ENCODE measurements around the gene EEF1AKMT3. TPM values are rescaled to one million over a fixed set of nuclear protein-coding genes. Genes with fewer than 3 reads are reported as not detected.

The EEF1AKMT3 gene
- total and polyA plus RNA-seq, 9 of the 15 experiments (the other 6 are each of a cell fraction or from before 2014, with no cell fraction given), result 4.1 to 17.2 (median 7.9) TPM

GRCh38 chr12:57733928-57734327 lies 38.5 kb upstream of the EEF1AKMT3 start:
- ChIA-PET CTCF (ENCODE audit: low intra/inter-chr PET ratio) (no interaction called here), POLR2A (interaction anchor here (0.8 to 3.5 kb wide), 2 partner anchors 11 to 14 kb away, joined by 3 to 15 read pairs; partner anchors contain the start of gene TSPAN31)
- Histone ChIP-seq H3K9ac (ENCODE audit: insufficient read depth in 1 of 2, low read depth in 2 of 2, low read length in 2 of 2) (no peak overlapping the region; a peak in 1 of 4 replicates), H3K27ac (ENCODE audit: extremely low read depth, low read depth, low read length) (no peak overlapping the region), H3K4me1 (replicated peaks in 1 of 2; ENCODE audit: control insufficient read depth in 2 of 2, insufficient read depth in 2 of 2, low read length in 2 of 2) (peaks cover 9 to 28% of the 10 kb centered on the region in 2 experiments; a peak in 4 of 5 replicates), H3K79me2 (ENCODE audit: control insufficient read depth, insufficient read depth, low read length) (no peaks in the 10 kb centered on the region), H2AFZ (ENCODE audit: low read depth, low read length) (no peak overlapping the region), H3K9me3 (replicated peaks; ENCODE audit: control insufficient read depth, insufficient read depth, low read depth, low read length) (no peaks in the 10 kb centered on the region), H3K9me1 (ENCODE audit: control insufficient read depth, insufficient read depth, low read length) (peaks cover 4% of the 10 kb centered on the region), H3K4me2 (ENCODE audit: insufficient read depth, low read length) (no peak overlapping the region), H3K4me3 (no peak overlapping the region), H3K36me3 (ENCODE audit: control insufficient read depth, insufficient read depth, low read length) (no peaks in the 10 kb centered on the region), H4K20me1 (replicated peaks; ENCODE audit: control insufficient read depth, insufficient read depth, low read length) (no peaks in the 10 kb centered on the region; the same call in 1 of the 2 replicates), H3K27me3 (ENCODE audit: control insufficient read depth in 2 of 2, insufficient read depth in 2 of 2, low read length in 2 of 2) (peaks cover 35 to 64% of the 10 kb centered on the region in 2 experiments)
- WGBS (ENCODE audit: insufficient coverage, low coverage, missing lambda C conversion rate), result 0% methylated on average over 6 of the region's 6 CpGs
- BruUV-seq (replicated peaks), result no TSS peak
- in situ Hi-C loops (cut with MboI), result loop anchor here (5.0 kb wide), 1 partner anchor 107 kb away; no protein-coding TSS in a partner anchor
- intact Hi-C loops (cut with micrococcal nuclease), result no loop called here
- TF ChIP-seq USF1 (CRISPR knock-in tag; IDR thresholded peaks at IDR 0.05) (0 out of 2 replicates have a peak, but pooled peaks have one; percentile 2), FOS (IDR thresholded peaks at IDR 0.05; ENCODE audit: extremely low read depth, insufficient read length) (no peak), ZNF274 (IDR thresholded peaks at IDR 0.05; ENCODE audit: borderline replicate concordance, low read depth, low read length) (no peak), KDM5B (IDR thresholded peaks at IDR 0.05; ENCODE audit: insufficient replicate concordance, low read depth, low read length) (no peak), POLR2G (IDR thresholded peaks at IDR 0.05; ENCODE audit: low read depth, low read length) (no peak), RAD21 (CRISPR knock-in tag; conservative IDR thresholded peaks at IDR 0.05 in 1 of 2, IDR thresholded peaks at IDR 0.05 in 1 of 2) (no peak)
- no peak for DNase-seq (ENCODE audit: extremely low read depth in 1 of 4, low spot score in 3 of 4)
- no peak for ATAC-seq
- no peak for FAIRE-seq

Measured in K562 (cell line).